VCaP (cell line): ENCODE data around the gene ATP8A2.

Source experiments
- H3K27ac ChIP-seq: fragments of 450-650 bp; 2 replicates; pipeline ENCODE4 v1.5.1; 2017
- CTCF ChIP-seq: fragments of 450-650 bp; conservative IDR thresholded peaks from 2 replicates; pipeline ENCODE4 v1.5.1; 2017; ENCODE audit warnings: mild to moderate bottlenecking, moderate library complexity

ATP8A2 gene

DNA sequence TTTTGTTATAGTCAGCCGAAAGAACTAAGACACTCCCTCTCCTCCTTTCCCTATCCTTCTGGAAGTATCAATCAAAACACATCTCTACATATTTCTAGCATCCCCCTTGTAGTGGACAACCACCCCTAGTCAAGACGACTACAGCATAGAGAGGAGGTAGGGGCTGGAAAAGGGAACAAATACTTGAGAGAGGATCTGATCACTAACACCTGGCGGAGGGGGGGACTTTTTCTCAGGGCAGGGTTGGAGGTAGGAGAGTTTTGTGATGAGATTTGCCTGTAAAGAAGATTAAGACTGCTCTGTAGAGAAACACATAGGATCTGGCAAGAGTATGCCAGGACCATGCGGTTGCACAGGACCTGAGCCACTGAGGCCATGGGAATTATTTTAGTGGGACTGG lies 471.9 kb downstream of the ATP8A2 start:
- TF ChIP-seq CTCF, result no peak

GRCh38 chr13:25844559-25845434 lies 473.0 kb downstream of the ATP8A2 start:
- TF ChIP-seq CTCF, result no peak
- H3K27ac ChIP-seq, result no peak overlapping the region

More for the DNA sequence above, 471.9 kb downstream of the ATP8A2 start:
- no peak overlapping the region for H3K27ac ChIP-seq

GRCh38 chr13:25846222-25846984 lies 474.6 kb downstream of the ATP8A2 start:
- TF ChIP-seq CTCF, result no peak
- H3K27ac ChIP-seq, result no peak overlapping the region

DNA sequence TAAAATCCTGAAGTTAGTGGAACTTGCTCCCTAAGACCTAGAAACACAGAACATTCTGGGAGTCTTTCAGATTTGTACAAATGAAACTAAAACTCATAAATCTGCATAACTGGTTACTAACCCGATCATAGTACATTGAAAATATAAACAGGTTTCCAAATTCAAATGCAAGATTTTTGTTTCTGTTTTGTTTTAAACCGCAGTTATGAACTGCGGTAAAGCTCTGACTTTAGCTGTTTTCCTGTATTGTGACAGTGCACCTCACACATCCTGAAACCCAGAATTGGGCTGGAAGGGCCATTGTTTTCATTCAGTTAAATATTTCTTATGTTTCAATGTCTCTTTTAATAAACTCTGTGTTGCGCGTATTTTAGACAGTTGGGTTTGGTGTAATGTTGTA lies 475.4 kb downstream of the ATP8A2 start:
- H3K27ac ChIP-seq, result no peak overlapping the region
- TF ChIP-seq CTCF, result no peak

- no peak overlapping the region for H3K27ac ChIP-seq
- no peak for TF ChIP-seq CTCF
Measured at GRCh38 chr13:25847635-25848626, 476.2 kb downstream of the ATP8A2 start.

DNA sequence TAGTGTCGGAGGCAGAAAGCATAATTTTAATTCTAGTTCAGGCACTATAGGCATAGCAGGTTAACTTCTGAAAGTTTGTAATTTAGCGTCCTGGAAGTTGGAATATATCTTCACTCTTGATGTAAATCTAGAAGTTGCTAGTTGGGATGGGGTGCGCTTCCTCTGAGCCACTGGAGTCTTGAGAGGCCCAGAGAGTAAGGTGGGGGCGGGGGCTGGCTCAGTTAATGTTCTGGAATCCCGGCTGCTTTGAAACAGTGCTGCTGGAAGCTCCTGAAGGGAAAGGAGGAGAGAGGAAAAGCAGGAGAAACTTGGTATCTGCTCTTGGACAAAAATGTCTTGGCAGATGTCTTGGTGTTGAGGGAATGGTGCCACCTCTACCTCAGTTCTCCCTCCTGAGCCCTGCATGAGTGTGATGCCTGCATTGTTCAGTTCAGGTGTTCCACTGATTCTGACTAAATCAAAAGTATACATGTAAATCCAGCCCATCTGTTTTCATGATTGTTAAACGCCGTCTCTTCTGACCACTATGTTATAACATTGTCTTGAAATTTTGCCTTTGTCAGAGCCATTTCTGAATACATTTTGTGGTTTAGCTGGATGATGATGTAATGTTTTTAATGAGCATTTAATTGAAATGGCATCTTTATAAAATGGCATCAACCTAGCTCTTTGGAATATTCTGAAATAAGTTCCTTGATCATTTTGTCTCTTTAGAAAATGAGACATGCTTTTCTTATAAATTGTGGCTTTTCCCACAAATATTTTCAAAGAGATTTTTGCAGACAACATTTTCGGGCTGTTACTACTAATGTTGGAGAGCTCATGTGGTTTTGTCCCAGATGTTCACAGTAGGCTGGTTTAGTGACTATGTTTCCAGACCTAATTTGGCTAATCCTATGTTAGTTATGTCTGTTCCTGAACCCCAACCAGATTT lies 477.3 kb downstream of the ATP8A2 start:
- no peak for TF ChIP-seq CTCF

More for the DNA sequence above, 477.3 kb downstream of the ATP8A2 start:
- H3K27ac ChIP-seq, result no peak overlapping the region
